NCI-H69 (cell line): ENCODE measurements around the gene PEX10.
A peak's percentile ranks its signal among the peaks of the same experiment; 100 is the strongest.

Experiments used
- DNase-seq: peaks from one replicate; lab custom pipeline; 2025; lab: John Stamatoyannopoulos, UW

PEX10 gene

GRCh38 chr1:2404890-2405511 is 7.4 kb downstream of the PEX10 start:
- DNase-seq: no peak

- DNase-seq: no peak
These were observed 8.0 kb downstream of the PEX10 start for GRCh38 chr1:2404142-2404889.

- no peak for DNase-seq
These were observed 9.1 kb downstream of the PEX10 start for GRCh38 chr1:2403273-2403672.

GRCh38 chr1:2402420-2402819 is 9.9 kb downstream of the PEX10 start:
- DNase-seq: no peak

GRCh38 chr1:2400950-2401649 is 11.3 kb downstream of the PEX10 start:
- no peak for DNase-seq

- no peak for DNase-seq
These were observed 11.8 kb downstream of the PEX10 start for GRCh38 chr1:2400576-2400909.

- DNase-seq: no peak
These were observed 12.3 kb downstream of the PEX10 start for GRCh38 chr1:2399890-2400575.

- DNase-seq: no peak
These were observed 13.5 kb downstream of the PEX10 start for GRCh38 chr1:2398871-2399270.

- DNase-seq: no peak
These were observed 15.2 kb downstream of the PEX10 start for GRCh38 chr1:2397007-2397679.

- no peak for DNase-seq
These were observed 15.9 kb downstream of the PEX10 start for GRCh38 chr1:2396476-2396875.

- DNase-seq: no peak
These were observed 16.3 kb downstream of the PEX10 start for GRCh38 chr1:2396059-2396458.

GRCh38 chr1:2395245-2395644 is 17.1 kb downstream of the PEX10 start:
- DNase-seq: no peak

GRCh38 chr1:2394761-2395160 is 17.6 kb downstream of the PEX10 start:
- no peak for DNase-seq

- DNase-seq: no peak
These were observed 18.1 kb downstream of the PEX10 start for GRCh38 chr1:2394220-2394619.

- no peak for DNase-seq
These were observed 18.9 kb downstream of the PEX10 start for GRCh38 chr1:2393471-2393877.

- DNase-seq: no peak
These were observed 19.7 kb downstream of the PEX10 start for GRCh38 chr1:2392686-2393085.

- DNase-seq: no peak
These were observed 20.3 kb downstream of the PEX10 start for GRCh38 chr1:2391931-2392509.

GRCh38 chr1:2391041-2391930 is 21.1 kb downstream of the PEX10 start, which contains the start of the genes MORN1 and RER1:
Gene MORN1, minus strand, starts transcription at chr1:2391554. Its CDS starts 21 bp downstream, at chr1:2391533.
Gene RER1, plus strand, starts transcription at chr1:2391841. Its CDS starts 3,950 bp downstream, at chr1:2395791.
- DNase-seq: peak; percentile 97

GRCh38 chr1:2389644-2390043 is 22.7 kb downstream of the PEX10 start:
- no peak for DNase-seq
